Measurements from ENCODE around the gene ARID5B. TPM values are rescaled to one million over a fixed set of nuclear protein-coding genes. Genes with fewer than 3 reads are reported as not detected.

ARID5B gene
- total and polyA plus RNA-seq, 2 of the 4 experiments (the other 2 are of a cell fraction), result 41.0 to 125 TPM

DNA sequence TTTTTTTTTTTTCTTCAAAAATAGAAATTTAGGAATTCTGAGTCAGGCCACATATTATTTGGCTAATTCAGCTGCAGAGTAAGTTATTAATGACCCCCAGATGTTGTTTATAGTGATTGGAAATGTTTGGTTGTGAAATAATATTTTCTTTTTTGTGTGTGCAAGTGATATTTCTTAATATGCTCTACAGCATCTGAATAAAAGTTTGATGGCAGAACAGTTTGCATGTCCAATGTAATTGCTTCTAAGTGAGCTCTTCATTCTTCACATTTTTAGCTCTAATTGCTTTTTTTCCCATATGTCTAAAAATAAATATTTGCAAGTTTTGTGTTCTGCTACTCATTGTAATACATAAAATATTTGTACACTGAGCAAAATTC, 116.0 kb downstream of the ARID5B start:
- H3K4me2 ChIP-seq (ENCODE audit: low read depth, low read length), result no peak overlapping the region
- no peak overlapping the region for H3K18ac ChIP-seq (ENCODE audit: low read depth, low read length)
- H2AK9ac ChIP-seq (replicated peaks; ENCODE audit: low read depth, low read length, poor library complexity), result no peak overlapping the region
- H3K27ac ChIP-seq (ENCODE audit: insufficient read depth, low read length), result no peak overlapping the region
- H2BK15ac ChIP-seq (ENCODE audit: low read depth, low read length), result no peak overlapping the region
- no peak overlapping the region for H2BK20ac ChIP-seq (ENCODE audit: low read depth, low read length)
- H4K5ac ChIP-seq (ENCODE audit: low read depth, low read length), result no peak overlapping the region
- CTCF ChIA-PET, result interaction anchor here (0.6 kb wide), 1 partner anchor 11 kb away, joined by 4 read pairs; no protein-coding TSS in a partner anchor
- in situ Hi-C loops (cut with MboI; ENCODE audit: low sequenced_read_pairs) (no loop called here), intact Hi-C loops (cut with micrococcal nuclease) (no loop called here), dilution Hi-C loops (cut with HindIII; ENCODE audit: low sequenced_read_pairs, unreplicated experiment) (no loop called here)
- H3K9me3 ChIP-seq (ENCODE audit: control insufficient read depth, insufficient read depth, low read length), result no peaks in the 10 kb centered on the region
- no peak overlapping the region for H3K14ac ChIP-seq (replicated peaks; ENCODE audit: low read depth, low read length)
- H3K4ac ChIP-seq (ENCODE audit: low read depth, low read length), result no peak overlapping the region
- H3K79me1 ChIP-seq (ENCODE audit: low read depth in 1 of 2, low read length in 2 of 2), result peaks cover 40 to 66% of the 10 kb centered on the region in 2 experiments
- H3K9ac ChIP-seq (ENCODE audit: low read depth, low read length), result no peak overlapping the region
- peaks cover 12% of the 10 kb centered on the region for H3K36me3 ChIP-seq (ENCODE audit: control insufficient read depth, insufficient read depth, low read length)
- no peak overlapping the region for H2AFZ ChIP-seq (replicated peaks; ENCODE audit: low read length, poor library complexity)
- H3K9me1 ChIP-seq (ENCODE audit: insufficient read depth, low read length), result peaks cover 11% of the 10 kb centered on the region
- H2AK5ac ChIP-seq (ENCODE audit: low read depth, low read length), result no peak overlapping the region
- H3K27me3 ChIP-seq (ENCODE audit: control insufficient read depth, insufficient read depth, low read length), result no peaks in the 10 kb centered on the region
- H2BK120ac ChIP-seq (ENCODE audit: low read depth, low read length), result no peak overlapping the region
- no peak for ATAC-seq (ENCODE audit: low read depth)
- no peak for TF ChIP-seq RAD21 (IDR thresholded peaks at IDR 0.05; ENCODE audit: low read length)
- TF ChIP-seq, protein P1, sequence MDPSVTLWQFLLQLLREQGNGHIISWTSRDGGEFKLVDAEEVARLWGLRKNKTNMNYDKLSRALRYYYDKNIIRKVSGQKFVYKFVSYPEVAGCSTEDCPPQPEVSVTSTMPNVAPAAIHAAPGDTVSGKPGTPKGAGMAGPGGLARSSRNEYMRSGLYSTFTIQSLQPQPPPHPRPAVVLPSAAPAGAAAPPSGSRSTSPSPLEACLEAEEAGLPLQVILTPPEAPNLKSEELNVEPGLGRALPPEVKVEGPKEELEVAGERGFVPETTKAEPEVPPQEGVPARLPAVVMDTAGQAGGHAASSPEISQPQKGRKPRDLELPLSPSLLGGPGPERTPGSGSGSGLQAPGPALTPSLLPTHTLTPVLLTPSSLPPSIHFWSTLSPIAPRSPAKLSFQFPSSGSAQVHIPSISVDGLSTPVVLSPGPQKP (IDR thresholded peaks at IDR 0.05; ENCODE audit: borderline replicate concordance, low read depth, low read length), result no peak
- TF ChIP-seq MXI1 (IDR thresholded peaks at IDR 0.05; ENCODE audit: borderline replicate concordance, low read depth, low read length), result no peak
- TF ChIP-seq CEBPB (IDR thresholded peaks at IDR 0.05; ENCODE audit: low read depth, low read length), result no peak
- TF ChIP-seq RCOR1 (IDR thresholded peaks at IDR 0.05; ENCODE audit: insufficient replicate concordance, low read length), result no peak
- TF ChIP-seq, protein P2, sequence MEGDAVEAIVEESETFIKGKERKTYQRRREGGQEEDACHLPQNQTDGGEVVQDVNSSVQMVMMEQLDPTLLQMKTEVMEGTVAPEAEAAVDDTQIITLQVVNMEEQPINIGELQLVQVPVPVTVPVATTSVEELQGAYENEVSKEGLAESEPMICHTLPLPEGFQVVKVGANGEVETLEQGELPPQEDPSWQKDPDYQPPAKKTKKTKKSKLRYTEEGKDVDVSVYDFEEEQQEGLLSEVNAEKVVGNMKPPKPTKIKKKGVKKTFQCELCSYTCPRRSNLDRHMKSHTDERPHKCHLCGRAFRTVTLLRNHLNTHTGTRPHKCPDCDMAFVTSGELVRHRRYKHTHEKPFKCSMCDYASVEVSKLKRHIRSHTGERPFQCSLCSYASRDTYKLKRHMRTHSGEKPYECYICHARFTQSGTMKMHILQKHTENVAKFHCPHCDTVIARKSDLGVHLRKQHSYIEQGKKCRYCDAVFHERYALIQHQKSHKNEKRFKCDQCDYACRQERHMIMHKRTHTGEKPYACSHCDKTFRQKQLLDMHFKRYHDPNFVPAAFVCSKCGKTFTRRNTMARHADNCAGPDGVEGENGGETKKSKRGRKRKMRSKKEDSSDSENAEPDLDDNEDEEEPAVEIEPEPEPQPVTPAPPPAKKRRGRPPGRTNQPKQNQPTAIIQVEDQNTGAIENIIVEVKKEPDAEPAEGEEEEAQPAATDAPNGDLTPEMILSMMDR (conservative IDR thresholded peaks at IDR 0.05; ENCODE audit: low read depth, low read length), result no peak
- no peak for TF ChIP-seq NFE2L2 (IDR thresholded peaks at IDR 0.05; ENCODE audit: low read depth, low read length)
- TF ChIP-seq RFX5 (IDR thresholded peaks at IDR 0.05; ENCODE audit: low read depth, low read length), result no peak
- TF ChIP-seq, protein P3, sequence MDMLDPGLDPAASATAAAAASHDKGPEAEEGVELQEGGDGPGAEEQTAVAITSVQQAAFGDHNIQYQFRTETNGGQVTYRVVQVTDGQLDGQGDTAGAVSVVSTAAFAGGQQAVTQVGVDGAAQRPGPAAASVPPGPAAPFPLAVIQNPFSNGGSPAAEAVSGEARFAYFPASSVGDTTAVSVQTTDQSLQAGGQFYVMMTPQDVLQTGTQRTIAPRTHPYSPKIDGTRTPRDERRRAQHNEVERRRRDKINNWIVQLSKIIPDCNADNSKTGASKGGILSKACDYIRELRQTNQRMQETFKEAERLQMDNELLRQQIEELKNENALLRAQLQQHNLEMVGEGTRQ (IDR thresholded peaks at IDR 0.05; ENCODE audit: low read depth, low read length), result no peak
- no peak for TF ChIP-seq SMC3 (IDR thresholded peaks at IDR 0.05; ENCODE audit: low read depth, low read length)
- no peak for TF ChIP-seq MAFK (IDR thresholded peaks at IDR 0.05; ENCODE audit: low read depth, low read length)
- TF ChIP-seq BHLHE40 (IDR thresholded peaks at IDR 0.05; ENCODE audit: low read depth, low read length), result no peak
- TF ChIP-seq MAZ (IDR thresholded peaks at IDR 0.05; ENCODE audit: borderline replicate concordance, low read depth, low read length), result no peak
- TF ChIP-seq CHD1 (IDR thresholded peaks at IDR 0.05; ENCODE audit: low read depth, low read length), result no peak
- TF ChIP-seq FOS (IDR thresholded peaks at IDR 0.05; ENCODE audit: low read depth, low read length), result no peak
- TF ChIP-seq POLR2A (IDR thresholded peaks at IDR 0.05; ENCODE audit: low read depth, low read length), result no peak
- no peak for DNase-seq
- no TSS peak for BruUV-seq (replicated peaks)
- H3K56ac ChIP-seq (ENCODE audit: extremely low read depth, insufficient read depth, low read length), result no peak overlapping the region
- no peak overlapping the region for H4K8ac ChIP-seq (ENCODE audit: low read depth in 2 of 2, low read length in 2 of 2)
- peaks cover 31% of the 10 kb centered on the region for H3K4me1 ChIP-seq (ENCODE audit: control insufficient read depth, insufficient read depth, low read length)
- H4K91ac ChIP-seq (ENCODE audit: insufficient read depth, low read depth, low read length), result no peak overlapping the region
- POLR2A ChIA-PET (ENCODE audit: unreplicated experiment), result no interaction called here
- peaks cover 8% of the 10 kb centered on the region for H4K20me1 ChIP-seq (ENCODE audit: insufficient read depth, low read length)
- H3K23ac ChIP-seq (ENCODE audit: low read depth, low read length), result no peak overlapping the region
- H3K4me3 ChIP-seq (ENCODE audit: insufficient read depth, low read depth, low read length), result no peak overlapping the region
- peak overlapping the region; percentile 69 for H2BK5ac ChIP-seq (ENCODE audit: low read depth, low read length, poor library complexity, severe bottlenecking)
